Measurements from ENCODE around the gene GABRR3.

GABRR3 gene

GRCh38 chr3:98010194-98010882 lies 24.8 kb downstream of the GABRR3 start:
- Histone ChIP-seq H3K27me3 (ENCODE audit: control insufficient read depth in 1 of 2, insufficient read depth in 2 of 2, low read length in 2 of 2) (no peaks in the 10 kb centered on the region), H3K9me3 (ENCODE audit: control insufficient read depth in 1 of 2, low read length in 2 of 2) (no peaks in the 10 kb centered on the region), H3K4me3 (ENCODE audit: low read depth in 1 of 2, low read length in 2 of 2) (no peak overlapping the region), H3K9ac (ENCODE audit: low read depth in 1 of 2, low read length in 2 of 2) (no peak overlapping the region), H3K27ac (ENCODE audit: low read depth, low read length) (no peak overlapping the region), H3K4me1 (ENCODE audit: control insufficient read depth in 1 of 2, insufficient read depth in 2 of 2, low read length in 2 of 2) (peaks cover 0 to 13% of the 10 kb centered on the region in 2 donors), H3K36me3 (ENCODE audit: control insufficient read depth in 1 of 2, insufficient read depth in 2 of 2, low read length in 2 of 2) (no peaks in the 10 kb centered on the region)

GRCh38 chr3:98008855-98009254 lies 26.3 kb downstream of the GABRR3 start:
- Histone ChIP-seq H3K9ac (ENCODE audit: low read depth in 1 of 2, low read length in 2 of 2) (no peak overlapping the region), H3K27ac (ENCODE audit: low read depth, low read length) (no peak overlapping the region)

GRCh38 chr3:98005438-98005837 lies 29.7 kb downstream of the GABRR3 start:
- Histone ChIP-seq H3K36me3 (ENCODE audit: control insufficient read depth in 1 of 2, insufficient read depth in 2 of 2, low read length in 2 of 2) (no peaks in the 10 kb centered on the region), H3K9ac (ENCODE audit: low read depth in 1 of 2, low read length in 2 of 2) (no peak overlapping the region), H3K27ac (ENCODE audit: low read depth, low read length) (no peak overlapping the region), H3K9me3 (ENCODE audit: control insufficient read depth in 1 of 2, low read length in 2 of 2) (no peaks in the 10 kb centered on the region), H3K4me1 (ENCODE audit: control insufficient read depth in 1 of 2, insufficient read depth in 2 of 2, low read length in 2 of 2) (no peaks in the 10 kb centered on the region), H3K4me3 (ENCODE audit: low read depth in 1 of 2, low read length in 2 of 2) (no peak overlapping the region), H3K27me3 (ENCODE audit: control insufficient read depth in 1 of 2, insufficient read depth in 2 of 2, low read length in 2 of 2) (no peaks in the 10 kb centered on the region)

More at GRCh38 chr3:98008855-98009254, 26.3 kb downstream of the GABRR3 start:
- H3K36me3 ChIP-seq (ENCODE audit: control insufficient read depth in 1 of 2, insufficient read depth in 2 of 2, low read length in 2 of 2), result no peaks in the 10 kb centered on the region
- no peaks in the 10 kb centered on the region for H3K9me3 ChIP-seq (ENCODE audit: control insufficient read depth in 1 of 2, low read length in 2 of 2)
- H3K27me3 ChIP-seq (ENCODE audit: control insufficient read depth in 1 of 2, insufficient read depth in 2 of 2, low read length in 2 of 2), result no peaks in the 10 kb centered on the region
- H3K4me1 ChIP-seq (ENCODE audit: control insufficient read depth in 1 of 2, insufficient read depth in 2 of 2, low read length in 2 of 2), result peaks cover 0 to 10% of the 10 kb centered on the region in 2 donors
- H3K4me3 ChIP-seq (ENCODE audit: low read depth in 1 of 2, low read length in 2 of 2), result no peak overlapping the region

- Histone ChIP-seq H3K4me1 (ENCODE audit: control insufficient read depth in 1 of 2, insufficient read depth in 2 of 2, low read length in 2 of 2) (no peaks in the 10 kb centered on the region), H3K27ac (ENCODE audit: low read depth, low read length) (no peak overlapping the region), H3K36me3 (ENCODE audit: control insufficient read depth in 1 of 2, insufficient read depth in 2 of 2, low read length in 2 of 2) (no peaks in the 10 kb centered on the region), H3K9me3 (ENCODE audit: control insufficient read depth in 1 of 2, low read length in 2 of 2) (no peaks in the 10 kb centered on the region), H3K27me3 (ENCODE audit: control insufficient read depth in 1 of 2, insufficient read depth in 2 of 2, low read length in 2 of 2) (no peaks in the 10 kb centered on the region), H3K4me3 (ENCODE audit: low read depth in 1 of 2, low read length in 2 of 2) (no peak overlapping the region), H3K9ac (ENCODE audit: low read depth in 1 of 2, low read length in 2 of 2) (no peak overlapping the region)
Measured at GRCh38 chr3:98004721-98005120, 30.4 kb downstream of the GABRR3 start.

- Histone ChIP-seq H3K27ac (ENCODE audit: low read depth, low read length) (no peak overlapping the region), H3K36me3 (ENCODE audit: control insufficient read depth in 1 of 2, insufficient read depth in 2 of 2, low read length in 2 of 2) (no peaks in the 10 kb centered on the region), H3K9me3 (ENCODE audit: control insufficient read depth in 1 of 2, low read length in 2 of 2) (no peaks in the 10 kb centered on the region), H3K4me1 (ENCODE audit: control insufficient read depth in 1 of 2, insufficient read depth in 2 of 2, low read length in 2 of 2) (no peaks in the 10 kb centered on the region), H3K9ac (ENCODE audit: low read depth in 1 of 2, low read length in 2 of 2) (no peak overlapping the region), H3K4me3 (ENCODE audit: low read depth in 1 of 2, low read length in 2 of 2) (no peak overlapping the region), H3K27me3 (ENCODE audit: control insufficient read depth in 1 of 2, insufficient read depth in 2 of 2, low read length in 2 of 2) (no peaks in the 10 kb centered on the region)
Measured at GRCh38 chr3:98003306-98003969, 31.7 kb downstream of the GABRR3 start.

- no peaks in the 10 kb centered on the region for H3K36me3 ChIP-seq (ENCODE audit: control insufficient read depth in 1 of 2, insufficient read depth in 2 of 2, low read length in 2 of 2)
- H3K4me1 ChIP-seq (ENCODE audit: control insufficient read depth in 1 of 2, insufficient read depth in 2 of 2, low read length in 2 of 2), result no peaks in the 10 kb centered on the region
- H3K4me3 ChIP-seq (ENCODE audit: low read depth in 1 of 2, low read length in 2 of 2), result no peak overlapping the region
- H3K9ac ChIP-seq (ENCODE audit: low read depth in 1 of 2, low read length in 2 of 2), result no peak overlapping the region
- H3K27ac ChIP-seq (ENCODE audit: low read depth, low read length), result no peak overlapping the region
- no peaks in the 10 kb centered on the region for H3K9me3 ChIP-seq (ENCODE audit: control insufficient read depth in 1 of 2, low read length in 2 of 2)
- no peaks in the 10 kb centered on the region for H3K27me3 ChIP-seq (ENCODE audit: control insufficient read depth in 1 of 2, insufficient read depth in 2 of 2, low read length in 2 of 2)
Measured at GRCh38 chr3:98002717-98003116, 32.4 kb downstream of the GABRR3 start.

GRCh38 chr3:97999994-98000393 lies 35.1 kb downstream of the GABRR3 start:
- Histone ChIP-seq H3K9ac (ENCODE audit: low read depth in 1 of 2, low read length in 2 of 2) (no peak overlapping the region), H3K9me3 (ENCODE audit: control insufficient read depth in 1 of 2, low read length in 2 of 2) (no peaks in the 10 kb centered on the region), H3K4me1 (ENCODE audit: control insufficient read depth in 1 of 2, insufficient read depth in 2 of 2, low read length in 2 of 2) (no peaks in the 10 kb centered on the region), H3K27me3 (ENCODE audit: control insufficient read depth in 1 of 2, insufficient read depth in 2 of 2, low read length in 2 of 2) (no peaks in the 10 kb centered on the region), H3K27ac (ENCODE audit: low read depth, low read length) (no peak overlapping the region), H3K4me3 (ENCODE audit: low read depth in 1 of 2, low read length in 2 of 2) (no peak overlapping the region), H3K36me3 (ENCODE audit: control insufficient read depth in 1 of 2, insufficient read depth in 2 of 2, low read length in 2 of 2) (no peaks in the 10 kb centered on the region)

GRCh38 chr3:97999103-97999502 lies 36.0 kb downstream of the GABRR3 start:
- Histone ChIP-seq H3K27ac (ENCODE audit: low read depth, low read length) (no peak overlapping the region), H3K4me1 (ENCODE audit: control insufficient read depth in 1 of 2, insufficient read depth in 2 of 2, low read length in 2 of 2) (peaks cover 0 to 4% of the 10 kb centered on the region in 2 donors), H3K36me3 (ENCODE audit: control insufficient read depth in 1 of 2, insufficient read depth in 2 of 2, low read length in 2 of 2) (no peaks in the 10 kb centered on the region), H3K4me3 (ENCODE audit: low read depth in 1 of 2, low read length in 2 of 2) (no peak overlapping the region), H3K9ac (ENCODE audit: low read depth in 1 of 2, low read length in 2 of 2) (no peak overlapping the region), H3K9me3 (ENCODE audit: control insufficient read depth in 1 of 2, low read length in 2 of 2) (no peaks in the 10 kb centered on the region), H3K27me3 (ENCODE audit: control insufficient read depth in 1 of 2, insufficient read depth in 2 of 2, low read length in 2 of 2) (no peaks in the 10 kb centered on the region)

- Histone ChIP-seq H3K27ac (ENCODE audit: low read depth, low read length) (no peak overlapping the region), H3K9me3 (ENCODE audit: control insufficient read depth in 1 of 2, low read length in 2 of 2) (no peaks in the 10 kb centered on the region), H3K4me3 (ENCODE audit: low read depth in 1 of 2, low read length in 2 of 2) (no peak overlapping the region), H3K27me3 (ENCODE audit: control insufficient read depth in 1 of 2, insufficient read depth in 2 of 2, low read length in 2 of 2) (no peaks in the 10 kb centered on the region), H3K36me3 (ENCODE audit: control insufficient read depth in 1 of 2, insufficient read depth in 2 of 2, low read length in 2 of 2) (no peaks in the 10 kb centered on the region), H3K9ac (ENCODE audit: low read depth in 1 of 2, low read length in 2 of 2) (no peak overlapping the region), H3K4me1 (ENCODE audit: control insufficient read depth in 1 of 2, insufficient read depth in 2 of 2, low read length in 2 of 2) (peaks cover 0 to 4% of the 10 kb centered on the region in 2 donors)
Measured at GRCh38 chr3:97996988-97997387, 38.1 kb downstream of the GABRR3 start.

GRCh38 chr3:97994328-97994945 lies 40.7 kb downstream of the GABRR3 start:
- Histone ChIP-seq H3K4me1 (ENCODE audit: control insufficient read depth in 1 of 2, insufficient read depth in 2 of 2, low read length in 2 of 2) (peaks cover 0 to 4% of the 10 kb centered on the region in 2 donors), H3K36me3 (ENCODE audit: control insufficient read depth in 1 of 2, insufficient read depth in 2 of 2, low read length in 2 of 2) (no peaks in the 10 kb centered on the region), H3K27me3 (ENCODE audit: control insufficient read depth in 1 of 2, insufficient read depth in 2 of 2, low read length in 2 of 2) (no peaks in the 10 kb centered on the region), H3K4me3 (ENCODE audit: low read depth in 1 of 2, low read length in 2 of 2) (no peak overlapping the region), H3K27ac (ENCODE audit: low read depth, low read length) (no peak overlapping the region), H3K9me3 (ENCODE audit: control insufficient read depth in 1 of 2, low read length in 2 of 2) (no peaks in the 10 kb centered on the region), H3K9ac (ENCODE audit: low read depth in 1 of 2, low read length in 2 of 2) (no peak overlapping the region)

Measured in duodenal mucosa (tissue), 2 donors.